Activated CD4-positive, alpha-beta T cell treated with anti-CD3 and anti-CD28 coated beads for 36 hours (primary cell): ENCODE measurements around the gene ZNF814. TPM values are rescaled to one million over a fixed set of nuclear protein-coding genes. Genes with fewer than 3 reads are reported as not detected.

Experiments used
- ATAC-seq: fragments of 200-7000 bp; cut with Tn5 transposase; one replicate; pipeline ENCODE4 v1.10.0; 2021; ENCODE audit warnings: mild to moderate bottlenecking, moderate library complexity
- CTCF ChIA-PET: fragments of 350-600 bp; sonication (Branson Sonifier 250); formaldehyde crosslinking; loops from one replicate; lab custom pipeline; 2021; ENCODE audit warnings: antibody characterized with exemption; lab: Charles Lee
- POLR2A ChIA-PET: fragments of 350-600 bp; sonication (Branson Sonifier 250); formaldehyde crosslinking; loops from one replicate; lab custom pipeline; 2021; ENCODE audit warnings: antibody characterized with exemption, inconsistent platforms; lab: Charles Lee
- DNase-seq: peaks from one replicate; pipeline ENCODE4 v3.0.0-alpha.2; 2020
- H3K27ac Mint-ChIP-seq: one replicate; pipeline ENCODE4 v1.8.0; 2021; ENCODE audit warnings: mixed read lengths
- H3K27me3 Mint-ChIP-seq: one replicate; pipeline ENCODE4 v1.8.0; 2021; ENCODE audit warnings: mixed read lengths
- H3K36me3 Mint-ChIP-seq: one replicate; pipeline ENCODE4 v1.8.0; 2021; ENCODE audit warnings: low read depth, mixed read lengths
- H3K4me1 Mint-ChIP-seq: one replicate; pipeline ENCODE4 v1.8.0; 2021; ENCODE audit warnings: mixed read lengths
- H3K4me3 Mint-ChIP-seq: one replicate; pipeline ENCODE4 v1.8.0; 2021; ENCODE audit warnings: mild to moderate bottlenecking, moderate library complexity, mixed read lengths
- H3K9me3 Mint-ChIP-seq: one replicate; pipeline ENCODE4 v1.8.0; 2021; ENCODE audit warnings: low read depth, mixed read lengths
- intact Hi-C, 2 experiments: fragments of 100-400 bp; cut with DNase I in 1 of 2; cut with micrococcal nuclease in 1 of 2; formaldehyde crosslinking; loops; one replicate each; pipeline versions ENCODE4 v1.14.2 to v1.15.1; 2022 to 2024; cut with DNase I, micrococcal nuclease
- total RNA-seq, 2 experiments: library from RNA; stranded (reverse); gene quantifications; one replicate each; pipeline ENCODE4 v1.2.3, GENCODE V29; 2021

ZNF814 gene
- total RNA-seq, 2 experiments from 2014 or later = 24.1 to 24.5 TPM

DNA sequence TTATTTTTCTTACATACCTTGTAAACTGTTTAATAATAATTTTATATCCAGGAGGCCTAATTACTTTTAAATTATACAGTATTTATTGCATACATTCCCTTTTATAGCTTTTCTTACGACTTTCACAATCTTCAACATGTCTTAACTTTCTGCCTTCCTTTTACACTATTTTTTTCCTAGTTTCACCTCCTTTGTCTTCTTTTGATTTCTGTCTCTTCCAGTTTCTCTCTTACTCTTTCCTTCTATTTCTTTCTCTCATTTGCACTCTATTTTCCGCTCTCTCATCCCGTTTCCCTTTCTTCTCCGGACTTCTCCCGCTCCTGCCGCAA, 85.6 kb downstream of the ZNF814 start:
- no peaks in the 10 kb centered on the region for H3K27me3 Mint-ChIP-seq

GRCh38 chr19:57802269-57802668, 86.6 kb downstream of the ZNF814 start:
- CTCF ChIA-PET = no interaction called here
- peaks cover 20% of the 10 kb centered on the region for H3K4me1 Mint-ChIP-seq
- peaks cover 2% of the 10 kb centered on the region for H3K9me3 Mint-ChIP-seq
- intact Hi-C loops = no loop called here
- DNase-seq (no peak), ATAC-seq (no peak)
- peaks cover 34% of the 10 kb centered on the region for H3K36me3 Mint-ChIP-seq
- H3K27me3 Mint-ChIP-seq = no peaks in the 10 kb centered on the region
- POLR2A ChIA-PET = no interaction called here
- H3K4me3 Mint-ChIP-seq = no peak overlapping the region
- H3K27ac Mint-ChIP-seq = no peak overlapping the region

More for the DNA sequence above, 85.6 kb downstream of the ZNF814 start:
- Mint-ChIP-seq H3K27ac (peak overlapping the region; percentile 42), H3K4me3 (peak overlapping the region; percentile 66), H3K4me1 (peaks cover 20% of the 10 kb centered on the region), H3K36me3 (peaks cover 41% of the 10 kb centered on the region), H3K9me3 (peaks cover 2% of the 10 kb centered on the region)
- intact Hi-C loops = no loop called here
- ChIA-PET CTCF (no interaction called here), POLR2A (no interaction called here)
- DNase-seq = no peak
- ATAC-seq = no peak

DNA sequence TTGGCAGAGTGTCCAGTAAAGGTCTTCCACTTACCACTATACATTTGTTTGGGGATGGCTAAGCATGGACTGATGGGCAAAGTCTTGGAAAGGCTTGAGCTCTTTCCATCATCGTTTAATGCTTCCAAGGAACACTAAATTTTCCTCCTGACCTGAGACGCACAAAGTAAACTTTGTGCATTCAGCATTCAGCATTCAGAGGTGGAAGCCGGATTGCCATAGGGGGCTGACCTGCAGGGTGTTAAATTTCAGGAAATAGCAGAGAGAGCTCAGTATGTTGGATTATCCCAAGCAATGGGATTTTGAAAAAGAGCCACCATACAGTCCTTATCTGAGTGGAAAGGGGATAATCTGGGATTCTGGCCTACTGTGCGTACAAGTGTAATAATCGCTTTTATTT, 88.1 kb downstream of the ZNF814 start:
- H3K36me3 Mint-ChIP-seq = peaks cover 38% of the 10 kb centered on the region
- CTCF ChIA-PET = interaction anchor here (0.8 to 1.2 kb wide), 2 partner anchors 19 to 419 kb away, joined by 3 read pairs; no protein-coding TSS in a partner anchor

More for the DNA sequence above, 88.1 kb downstream of the ZNF814 start:
- intact Hi-C loops = no loop called here
- no peak overlapping the region for H3K4me3 Mint-ChIP-seq
- ATAC-seq (no peak), DNase-seq (no peak)
- no peak overlapping the region for H3K27ac Mint-ChIP-seq
- POLR2A ChIA-PET = interaction anchor here (1.0 kb wide), 1 partner anchor 48 kb away, joined by 3 read pairs; the partner anchor contains the start of gene ZNF587
- no peaks in the 10 kb centered on the region for H3K27me3 Mint-ChIP-seq
- peaks cover 2% of the 10 kb centered on the region for H3K9me3 Mint-ChIP-seq
- H3K4me1 Mint-ChIP-seq = peaks cover 20% of the 10 kb centered on the region

Other genes with a start within 250 kb of the ZNF814 start
- not detected for gene ZSCAN4, start 220.1 kb downstream of the ZNF814 start, total RNA-seq
- gene ZNF551, start 207.1 kb downstream of the ZNF814 start, total RNA-seq = 10 to 100 TPM in 1 of 2 experiments, 1 to 10 TPM in 1; 9.8 to 13.0 TPM
- gene ZNF154, start 179.8 kb downstream of the ZNF814 start, total RNA-seq = 1 to 10 TPM; 4.4 to 5.0 TPM
- 1 to 10 TPM; 7.5 to 8.8 TPM for gene ZNF671, start 161.4 kb downstream of the ZNF814 start, total RNA-seq
- 10 to 100 TPM in 1 of 2 experiments, 1 to 10 TPM in 1; 8.9 to 14.7 TPM for gene ZNF776, start 142.2 kb downstream of the ZNF814 start, total RNA-seq
- 10 to 100 TPM; 20.3 to 20.5 TPM for gene ZNF586, start 119.4 kb downstream of the ZNF814 start, total RNA-seq
- gene ZNF552, start 74.1 kb downstream of the ZNF814 start, total RNA-seq = 1 to 10 TPM; 5.9 to 6.1 TPM
- 10 to 100 TPM; 16.8 to 18.2 TPM for gene ZNF587B, start 58.7 kb downstream of the ZNF814 start, total RNA-seq
- gene ZNF587, start 39.2 kb downstream of the ZNF814 start, total RNA-seq = 10 to 100 TPM; 20.1 to 22.9 TPM
- 10 to 100 TPM; 12.7 to 14.1 TPM for gene ZNF417, start 27.6 kb upstream of the ZNF814 start, total RNA-seq
- 1 to 10 TPM; 4.6 to 4.8 TPM for gene ZNF418, start 46.4 kb upstream of the ZNF814 start, total RNA-seq
- 1 to 10 TPM; 6.3 to 6.9 TPM for gene ZNF256, start 58.7 kb upstream of the ZNF814 start, total RNA-seq
- gene C19orf18, start 85.5 kb upstream of the ZNF814 start, total RNA-seq = under 1 TPM; 0.33 to 0.46 TPM
- gene ZNF606, start 113.8 kb upstream of the ZNF814 start, total RNA-seq = 1 to 10 TPM; 6.0 to 8.9 TPM
- gene ZSCAN1, start 145.0 kb upstream of the ZNF814 start, total RNA-seq = not detected
- gene ZNF135, start 170.2 kb upstream of the ZNF814 start, total RNA-seq = 1 to 10 TPM; 1.3 to 1.5 TPM
- gene ZSCAN18, start 209.2 kb upstream of the ZNF814 start, total RNA-seq = 10 to 100 TPM; 23.1 to 29.2 TPM